HepG2 (cell line): ENCODE data around the gene HECTD2. TPM values are rescaled to one million over a fixed set of nuclear protein-coding genes. Genes with fewer than 3 reads are reported as not detected.
A peak's percentile ranks its signal among the peaks of the same experiment; 100 is the strongest.

ENCODE experiments used
- FOXA1 ChIP-seq, 2 experiments: fragments of 450-650 bp in 1 of 2; sonication (generic) in 1 of 2; formaldehyde crosslinking in 1 of 2; IDR thresholded peaks; 2 replicates each; pipeline versions ENCODE4 v1.4.0 to v1.6.1; 2016 to 2020; ENCODE audit warnings: missing genetic modification reagents in 1 of 2
- HOXA9 ChIP-seq: sonication (generic); formaldehyde crosslinking; IDR thresholded peaks from 2 replicates; pipeline ENCODE4 v1.8.1; 2022; ENCODE audit warnings: missing genetic modification reagents, mild to moderate bottlenecking, moderate library complexity, borderline replicate concordance
- IRX3 ChIP-seq: sonication (generic); formaldehyde crosslinking; IDR thresholded peaks from 2 replicates; pipeline ENCODE4 v1.8.1; 2023; ENCODE audit warnings: mild to moderate bottlenecking, low read depth, missing genetic modification reagents, borderline replicate concordance
- MAFF ChIP-seq: IDR thresholded peaks from 2 replicates; pipeline ENCODE4 v1.6.1; 2011; ENCODE audit warnings: low read depth, low read length, improper control_type of control experiment
- NFKB2 ChIP-seq: sonication (generic); formaldehyde crosslinking; IDR thresholded peaks from 2 replicates; pipeline ENCODE4 v1.4.0; 2020; ENCODE audit warnings: missing genetic modification reagents, borderline replicate concordance
- POGZ ChIP-seq: sonication (generic); formaldehyde crosslinking; IDR thresholded peaks from 2 replicates; pipeline ENCODE4 v1.4.0; 2020; ENCODE audit warnings: mild to moderate bottlenecking, missing genetic modification reagents
- PRMT3 ChIP-seq: sonication (generic); formaldehyde crosslinking; IDR thresholded peaks from 2 replicates; pipeline ENCODE4 v1.8.1; 2022; ENCODE audit warnings: low read depth, mild to moderate bottlenecking, moderate library complexity, missing genetic modification reagents, borderline replicate concordance
- RBFOX2 ChIP-seq: fragments of 200-400 bp; formaldehyde crosslinking; IDR thresholded peaks from 2 replicates; pipeline ENCODE4 v1.6.1; 2017; ENCODE audit warnings: low read depth, mild to moderate bottlenecking, low read length
- SNAI1 ChIP-seq: sonication (generic); formaldehyde crosslinking; IDR thresholded peaks from 2 replicates; pipeline ENCODE4 v1.5.0; 2020; ENCODE audit warnings: mild to moderate bottlenecking, missing genetic modification reagents, borderline replicate concordance
- ZFP62 ChIP-seq: sonication (generic); formaldehyde crosslinking; IDR thresholded peaks from 2 replicates; pipeline ENCODE4 v1.4.0; 2020; ENCODE audit warnings: missing genetic modification reagents
- ZNF431 ChIP-seq: sonication (generic); formaldehyde crosslinking; IDR thresholded peaks from 2 replicates; pipeline ENCODE4 v1.9.0; 2022; ENCODE audit warnings: missing genetic modification reagents, low read depth, mild to moderate bottlenecking, borderline replicate concordance
- ZNF547 ChIP-seq: sonication (generic); formaldehyde crosslinking; IDR thresholded peaks from 2 replicates; pipeline ENCODE4 v1.5.1; 2020; ENCODE audit warnings: mild to moderate bottlenecking, missing genetic modification reagents
- ZNF557 ChIP-seq: sonication (generic); formaldehyde crosslinking; IDR thresholded peaks from 2 replicates; pipeline ENCODE4 v1.4.0; 2020; ENCODE audit warnings: missing genetic modification reagents
- ZNF607 ChIP-seq: sonication (generic); formaldehyde crosslinking; IDR thresholded peaks from 2 replicates; pipeline ENCODE4 v1.5.1; 2020; ENCODE audit warnings: missing genetic modification reagents, mild to moderate bottlenecking, borderline replicate concordance
- ZNF782 ChIP-seq: sonication (generic); formaldehyde crosslinking; IDR thresholded peaks from 2 replicates; pipeline ENCODE4 v1.4.0; 2020; ENCODE audit warnings: missing genetic modification reagents, mild to moderate bottlenecking, borderline replicate concordance
- polyA plus RNA-seq, 8 experiments: library from polyadenylated mRNA; depleted of rRNA in 3 of 8; stranded (reverse) in 7 of 8; unstranded in 1 of 8; fragments of >200 nt; fragmentation: Illumina TruSeq in 4 of 8; extraction: Trizol in 4 of 8; gene quantifications; 2 replicates each; pipeline versions ENCODE4 v1.2.1 to v1.2.3, GENCODE V29; 2011 to 2016; ENCODE audit warnings: low read depth in 4 of 8, missing spikeins in 1 of 8, mixed read lengths in 1 of 8; ENCODE audit not compliant: insufficient read depth in 1 of 8
- total RNA-seq, 5 experiments: library from RNA; depleted of rRNA; stranded (reverse); fragments of >200 nt; fragmentation: Illumina TruSeq; extraction: Trizol; gene quantifications; 2 replicates each; pipeline ENCODE4 v1.2.3, GENCODE V29; 2016; ENCODE audit warnings: low read depth in 1 of 5
- TF ChIP-seq, protein P1 (sequence below): sonication (generic); formaldehyde crosslinking; IDR thresholded peaks from 2 replicates; pipeline ENCODE4 v1.4.0; 2020; ENCODE audit warnings: missing genetic modification reagents; ENCODE audit errors: not compliant biosample characterization
- TF ChIP-seq, protein P2 (sequence below): IDR thresholded peaks from 2 replicates; pipeline ENCODE4 v1.6.1; 2016; ENCODE audit warnings: low read depth, control low read depth
- TF ChIP-seq, protein P3 (sequence below): sonication (generic); formaldehyde crosslinking; IDR thresholded peaks from 2 replicates; pipeline ENCODE4 v1.4.0; 2020; ENCODE audit warnings: missing genetic modification reagents
- TF ChIP-seq, protein P4 (sequence below): sonication (generic); formaldehyde crosslinking; IDR thresholded peaks from 2 replicates; pipeline ENCODE4 v1.5.0; 2020; ENCODE audit warnings: missing genetic modification reagents, mild to moderate bottlenecking, borderline replicate concordance
- TF ChIP-seq, protein P5 (sequence below): sonication (generic); formaldehyde crosslinking; IDR thresholded peaks from 2 replicates; pipeline ENCODE4 v1.4.0; 2020; ENCODE audit warnings: missing genetic modification reagents
- TF ChIP-seq, protein P6 (sequence below): sonication (generic); formaldehyde crosslinking; IDR thresholded peaks from 2 replicates; pipeline ENCODE4 v1.8.1; 2023; ENCODE audit warnings: missing genetic modification reagents, inconsistent platforms, borderline replicate concordance

HECTD2 gene
- total and polyA plus RNA-seq, 2 of the 13 experiments (the other 11 are each of a cell fraction or from before 2014, with no cell fraction given) = 3.2 to 5.2 TPM

DNA sequence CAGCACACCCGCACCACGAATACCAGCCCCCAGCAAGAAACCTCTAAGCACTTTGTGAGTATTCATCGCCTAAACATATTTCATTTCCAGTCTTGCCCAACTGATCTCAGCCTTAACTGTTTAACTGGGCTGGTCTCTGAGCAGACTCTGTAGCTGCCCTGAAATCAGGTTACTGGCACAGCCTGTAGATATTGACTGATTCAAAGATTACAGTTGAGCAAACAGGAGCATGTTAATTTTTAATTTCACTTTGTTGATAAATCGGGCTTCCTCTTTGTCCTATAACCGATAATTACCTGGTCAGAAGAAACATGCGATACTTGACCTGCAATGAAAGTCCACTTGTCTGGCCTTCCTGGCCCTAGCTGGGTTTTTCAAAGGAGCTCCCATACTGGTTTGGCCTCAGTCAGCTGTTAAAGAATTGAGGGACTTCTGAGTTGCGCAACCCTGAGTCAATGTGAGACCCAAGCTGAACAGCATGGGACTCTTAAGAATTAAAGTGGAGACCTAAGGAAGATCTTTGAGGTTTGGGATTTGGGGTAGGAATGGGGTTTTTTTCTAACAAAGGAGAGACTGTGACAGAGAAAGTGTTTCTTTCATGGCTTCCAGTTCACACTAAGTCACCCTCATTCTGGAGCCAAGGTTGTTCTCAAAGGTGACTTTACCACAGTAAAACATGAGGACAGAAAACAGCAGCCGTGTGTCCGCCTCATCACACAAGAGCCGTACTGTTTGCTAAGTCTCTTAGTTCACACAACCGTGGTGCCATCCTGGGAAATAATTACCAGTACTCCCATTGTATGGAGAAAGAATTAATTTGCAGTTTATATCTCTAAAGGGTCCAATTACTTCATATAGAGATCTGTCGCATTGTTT is 146.8 kb downstream of the HECTD2 start (continued):
- TF ChIP-seq ZNF782 (CRISPR knock-in tag) (peak; percentile 29; the same call in 1 of the 2 replicates), ZNF547 (no peak; the same call in 1 of the 2 replicates), PRMT3 (no peak), ZNF557 (peak; percentile 60; the same call in 1 of the 2 replicates), ZFP62 (CRISPR knock-in tag) (no peak), SNAI1 (CRISPR knock-in tag) (no peak), RBFOX2 (no peak; the same call in 1 of the 2 replicates), HOXA9 (CRISPR knock-in tag) (no peak), ZNF431 (CRISPR knock-in tag) (no peak), ZNF607 (CRISPR knock-in tag) (no peak; the same call in 1 of the 2 replicates), NFKB2 (CRISPR knock-in tag) (no peak), MAFF (no peak), FOXA1 (IDR thresholded peaks at IDR 0.05) (peak; percentile 86), FOXA1 (CRISPR knock-in tag; IDR thresholded peaks at IDR 0.05) (peak; percentile 93), IRX3 (CRISPR knock-in tag) (no peak), POGZ (CRISPR knock-in tag) (peak; percentile 65)
- TF ChIP-seq, protein P1, sequence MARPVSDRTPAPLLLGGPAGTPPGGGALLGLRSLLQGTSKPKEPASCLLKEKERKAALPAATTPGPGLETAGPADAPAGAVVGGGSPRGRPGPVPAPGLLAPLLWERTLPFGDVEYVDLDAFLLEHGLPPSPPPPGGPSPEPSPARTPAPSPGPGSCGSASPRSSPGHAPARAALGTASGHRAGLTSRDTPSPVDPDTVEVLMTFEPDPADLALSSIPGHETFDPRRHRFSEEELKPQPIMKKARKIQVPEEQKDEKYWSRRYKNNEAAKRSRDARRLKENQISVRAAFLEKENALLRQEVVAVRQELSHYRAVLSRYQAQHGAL (CRISPR knock-in tag) = no peak
- TF ChIP-seq, protein P2, sequence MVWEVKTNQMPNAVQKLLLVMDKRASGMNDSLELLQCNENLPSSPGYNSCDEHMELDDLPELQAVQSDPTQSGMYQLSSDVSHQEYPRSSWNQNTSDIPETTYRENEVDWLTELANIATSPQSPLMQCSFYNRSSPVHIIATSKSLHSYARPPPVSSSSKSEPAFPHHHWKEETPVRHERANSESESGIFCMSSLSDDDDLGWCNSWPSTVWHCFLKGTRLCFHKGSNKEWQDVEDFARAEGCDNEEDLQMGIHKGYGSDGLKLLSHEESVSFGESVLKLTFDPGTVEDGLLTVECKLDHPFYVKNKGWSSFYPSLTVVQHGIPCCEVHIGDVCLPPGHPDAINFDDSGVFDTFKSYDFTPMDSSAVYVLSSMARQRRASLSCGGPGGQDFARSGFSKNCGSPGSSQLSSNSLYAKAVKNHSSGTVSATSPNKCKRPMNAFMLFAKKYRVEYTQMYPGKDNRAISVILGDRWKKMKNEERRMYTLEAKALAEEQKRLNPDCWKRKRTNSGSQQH (CRISPR knock-in tag) = peak; percentile 18; the same call in 1 of the 2 replicates
- TF ChIP-seq, protein P3, sequence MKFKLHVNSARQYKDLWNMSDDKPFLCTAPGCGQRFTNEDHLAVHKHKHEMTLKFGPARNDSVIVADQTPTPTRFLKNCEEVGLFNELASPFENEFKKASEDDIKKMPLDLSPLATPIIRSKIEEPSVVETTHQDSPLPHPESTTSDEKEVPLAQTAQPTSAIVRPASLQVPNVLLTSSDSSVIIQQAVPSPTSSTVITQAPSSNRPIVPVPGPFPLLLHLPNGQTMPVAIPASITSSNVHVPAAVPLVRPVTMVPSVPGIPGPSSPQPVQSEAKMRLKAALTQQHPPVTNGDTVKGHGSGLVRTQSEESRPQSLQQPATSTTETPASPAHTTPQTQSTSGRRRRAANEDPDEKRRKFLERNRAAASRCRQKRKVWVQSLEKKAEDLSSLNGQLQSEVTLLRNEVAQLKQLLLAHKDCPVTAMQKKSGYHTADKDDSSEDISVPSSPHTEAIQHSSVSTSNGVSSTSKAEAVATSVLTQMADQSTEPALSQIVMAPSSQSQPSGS (CRISPR knock-in tag) = peak; percentile 78; the same call in 1 of the 2 replicates
- TF ChIP-seq, protein P4, sequence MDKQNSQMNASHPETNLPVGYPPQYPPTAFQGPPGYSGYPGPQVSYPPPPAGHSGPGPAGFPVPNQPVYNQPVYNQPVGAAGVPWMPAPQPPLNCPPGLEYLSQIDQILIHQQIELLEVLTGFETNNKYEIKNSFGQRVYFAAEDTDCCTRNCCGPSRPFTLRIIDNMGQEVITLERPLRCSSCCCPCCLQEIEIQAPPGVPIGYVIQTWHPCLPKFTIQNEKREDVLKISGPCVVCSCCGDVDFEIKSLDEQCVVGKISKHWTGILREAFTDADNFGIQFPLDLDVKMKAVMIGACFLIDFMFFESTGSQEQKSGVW (CRISPR knock-in tag) = no peak
- TF ChIP-seq, protein P5, sequence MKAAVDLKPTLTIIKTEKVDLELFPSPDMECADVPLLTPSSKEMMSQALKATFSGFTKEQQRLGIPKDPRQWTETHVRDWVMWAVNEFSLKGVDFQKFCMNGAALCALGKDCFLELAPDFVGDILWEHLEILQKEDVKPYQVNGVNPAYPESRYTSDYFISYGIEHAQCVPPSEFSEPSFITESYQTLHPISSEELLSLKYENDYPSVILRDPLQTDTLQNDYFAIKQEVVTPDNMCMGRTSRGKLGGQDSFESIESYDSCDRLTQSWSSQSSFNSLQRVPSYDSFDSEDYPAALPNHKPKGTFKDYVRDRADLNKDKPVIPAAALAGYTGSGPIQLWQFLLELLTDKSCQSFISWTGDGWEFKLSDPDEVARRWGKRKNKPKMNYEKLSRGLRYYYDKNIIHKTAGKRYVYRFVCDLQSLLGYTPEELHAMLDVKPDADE (CRISPR knock-in tag) = no peak
- TF ChIP-seq, protein P6, sequence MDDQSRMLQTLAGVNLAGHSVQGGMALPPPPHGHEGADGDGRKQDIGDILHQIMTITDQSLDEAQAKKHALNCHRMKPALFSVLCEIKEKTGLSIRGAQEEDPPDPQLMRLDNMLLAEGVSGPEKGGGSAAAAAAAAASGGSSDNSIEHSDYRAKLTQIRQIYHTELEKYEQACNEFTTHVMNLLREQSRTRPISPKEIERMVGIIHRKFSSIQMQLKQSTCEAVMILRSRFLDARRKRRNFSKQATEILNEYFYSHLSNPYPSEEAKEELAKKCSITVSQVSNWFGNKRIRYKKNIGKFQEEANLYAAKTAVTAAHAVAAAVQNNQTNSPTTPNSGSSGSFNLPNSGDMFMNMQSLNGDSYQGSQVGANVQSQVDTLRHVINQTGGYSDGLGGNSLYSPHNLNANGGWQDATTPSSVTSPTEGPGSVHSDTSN (CRISPR knock-in tag) = no peak
